ENCODE results near the gene USP11.

DNA sequence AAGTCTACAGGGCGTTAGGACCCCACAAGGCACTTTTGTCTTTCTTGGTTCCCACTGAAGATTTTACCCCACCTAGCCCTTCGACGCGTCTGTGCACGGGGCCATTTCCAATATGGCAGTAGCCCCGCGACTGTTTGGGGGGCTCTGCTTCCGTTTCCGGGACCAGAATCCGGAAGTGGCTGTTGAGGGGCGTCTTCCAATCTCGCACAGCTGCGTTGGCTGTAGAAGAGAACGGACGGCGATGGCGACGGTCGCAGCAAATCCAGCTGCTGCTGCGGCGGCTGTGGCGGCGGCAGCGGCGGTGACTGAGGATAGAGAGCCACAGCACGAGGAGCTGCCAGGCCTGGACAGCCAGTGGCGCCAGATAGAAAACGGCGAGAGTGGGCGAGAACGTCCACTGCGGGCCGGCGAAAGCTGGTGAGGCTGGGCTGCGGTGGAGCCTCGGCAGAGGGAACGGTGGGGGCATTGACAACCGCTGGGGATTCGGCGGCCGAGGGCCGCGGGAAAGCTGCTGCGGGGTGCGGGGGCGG lies at the start of gene USP11:
- TF ChIP-seq, protein P1, sequence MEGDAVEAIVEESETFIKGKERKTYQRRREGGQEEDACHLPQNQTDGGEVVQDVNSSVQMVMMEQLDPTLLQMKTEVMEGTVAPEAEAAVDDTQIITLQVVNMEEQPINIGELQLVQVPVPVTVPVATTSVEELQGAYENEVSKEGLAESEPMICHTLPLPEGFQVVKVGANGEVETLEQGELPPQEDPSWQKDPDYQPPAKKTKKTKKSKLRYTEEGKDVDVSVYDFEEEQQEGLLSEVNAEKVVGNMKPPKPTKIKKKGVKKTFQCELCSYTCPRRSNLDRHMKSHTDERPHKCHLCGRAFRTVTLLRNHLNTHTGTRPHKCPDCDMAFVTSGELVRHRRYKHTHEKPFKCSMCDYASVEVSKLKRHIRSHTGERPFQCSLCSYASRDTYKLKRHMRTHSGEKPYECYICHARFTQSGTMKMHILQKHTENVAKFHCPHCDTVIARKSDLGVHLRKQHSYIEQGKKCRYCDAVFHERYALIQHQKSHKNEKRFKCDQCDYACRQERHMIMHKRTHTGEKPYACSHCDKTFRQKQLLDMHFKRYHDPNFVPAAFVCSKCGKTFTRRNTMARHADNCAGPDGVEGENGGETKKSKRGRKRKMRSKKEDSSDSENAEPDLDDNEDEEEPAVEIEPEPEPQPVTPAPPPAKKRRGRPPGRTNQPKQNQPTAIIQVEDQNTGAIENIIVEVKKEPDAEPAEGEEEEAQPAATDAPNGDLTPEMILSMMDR (conservative IDR thresholded peaks at IDR 0.05; ENCODE audit: low read depth, low read length), result no peak
- TF ChIP-seq BHLHE40 (IDR thresholded peaks at IDR 0.05; ENCODE audit: low read depth, low read length) (no peak), POLR2A (IDR thresholded peaks at IDR 0.05; ENCODE audit: low read depth, low read length) (peak; percentile 93), RAD21 (IDR thresholded peaks at IDR 0.05; ENCODE audit: low read length) (no peak), MXI1 (IDR thresholded peaks at IDR 0.05; ENCODE audit: borderline replicate concordance, low read depth, low read length) (no peak), MAZ (IDR thresholded peaks at IDR 0.05; ENCODE audit: borderline replicate concordance, low read depth, low read length) (no peak), MAFK (IDR thresholded peaks at IDR 0.05; ENCODE audit: low read depth, low read length) (no peak), SMC3 (IDR thresholded peaks at IDR 0.05; ENCODE audit: low read depth, low read length) (no peak), RFX5 (IDR thresholded peaks at IDR 0.05; ENCODE audit: low read depth, low read length) (no peak), CHD1 (IDR thresholded peaks at IDR 0.05; ENCODE audit: low read depth, low read length) (no peak), NFE2L2 (IDR thresholded peaks at IDR 0.05; ENCODE audit: low read depth, low read length) (no peak)
- TF ChIP-seq, protein P2, sequence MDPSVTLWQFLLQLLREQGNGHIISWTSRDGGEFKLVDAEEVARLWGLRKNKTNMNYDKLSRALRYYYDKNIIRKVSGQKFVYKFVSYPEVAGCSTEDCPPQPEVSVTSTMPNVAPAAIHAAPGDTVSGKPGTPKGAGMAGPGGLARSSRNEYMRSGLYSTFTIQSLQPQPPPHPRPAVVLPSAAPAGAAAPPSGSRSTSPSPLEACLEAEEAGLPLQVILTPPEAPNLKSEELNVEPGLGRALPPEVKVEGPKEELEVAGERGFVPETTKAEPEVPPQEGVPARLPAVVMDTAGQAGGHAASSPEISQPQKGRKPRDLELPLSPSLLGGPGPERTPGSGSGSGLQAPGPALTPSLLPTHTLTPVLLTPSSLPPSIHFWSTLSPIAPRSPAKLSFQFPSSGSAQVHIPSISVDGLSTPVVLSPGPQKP (IDR thresholded peaks at IDR 0.05; ENCODE audit: borderline replicate concordance, low read depth, low read length), result no peak
- TF ChIP-seq, protein P3, sequence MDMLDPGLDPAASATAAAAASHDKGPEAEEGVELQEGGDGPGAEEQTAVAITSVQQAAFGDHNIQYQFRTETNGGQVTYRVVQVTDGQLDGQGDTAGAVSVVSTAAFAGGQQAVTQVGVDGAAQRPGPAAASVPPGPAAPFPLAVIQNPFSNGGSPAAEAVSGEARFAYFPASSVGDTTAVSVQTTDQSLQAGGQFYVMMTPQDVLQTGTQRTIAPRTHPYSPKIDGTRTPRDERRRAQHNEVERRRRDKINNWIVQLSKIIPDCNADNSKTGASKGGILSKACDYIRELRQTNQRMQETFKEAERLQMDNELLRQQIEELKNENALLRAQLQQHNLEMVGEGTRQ (IDR thresholded peaks at IDR 0.05; ENCODE audit: low read depth, low read length), result no peak

All from IMR-90 (cell line).